Liver (tissue), 3 donors: Measurements from ENCODE around the gene F2RL1.

Experiments used
- CTCF ChIP-seq: fragments of 150-350 bp; IDR thresholded peaks from 2 replicates; pipeline ENCODE4 v1.5.1; 2017; ENCODE audit warnings: improper control_type of control experiment, low read depth, low read length; ENCODE audit not compliant: missing input control
- HNF4G ChIP-seq: IDR thresholded peaks from 2 replicates; pipeline ENCODE4 v1.6.1; 2016; ENCODE audit warnings: antibody characterized with exemption
- MAX ChIP-seq: IDR thresholded peaks from 2 replicates; pipeline ENCODE4 v1.6.1; 2016; ENCODE audit warnings: antibody characterized with exemption
- REST ChIP-seq: IDR thresholded peaks from 2 replicates; pipeline ENCODE4 v1.6.1; 2016; ENCODE audit warnings: antibody characterized with exemption, mild to moderate bottlenecking
- donor health status: healthy.
- donor health status: healthy.

GRCh38 chr5:76866503-76866902 is 47.7 kb downstream of the F2RL1 start:
- TF ChIP-seq CTCF (no peak), HNF4G (no peak), MAX (no peak), REST (no peak)
